ENCODE results near the gene PLEKHH1. TPM values are rescaled to one million over a fixed set of nuclear protein-coding genes. Genes with fewer than 3 reads are reported as not detected.
A peak's percentile ranks its signal among the peaks of the same experiment; 100 is the strongest.

The PLEKHH1 gene
- total and polyA plus RNA-seq, 9 of the 15 experiments (the other 6 are each of a cell fraction or from before 2014, with no cell fraction given): 0.76 to 5.9 (median 2.9) TPM

DNA sequence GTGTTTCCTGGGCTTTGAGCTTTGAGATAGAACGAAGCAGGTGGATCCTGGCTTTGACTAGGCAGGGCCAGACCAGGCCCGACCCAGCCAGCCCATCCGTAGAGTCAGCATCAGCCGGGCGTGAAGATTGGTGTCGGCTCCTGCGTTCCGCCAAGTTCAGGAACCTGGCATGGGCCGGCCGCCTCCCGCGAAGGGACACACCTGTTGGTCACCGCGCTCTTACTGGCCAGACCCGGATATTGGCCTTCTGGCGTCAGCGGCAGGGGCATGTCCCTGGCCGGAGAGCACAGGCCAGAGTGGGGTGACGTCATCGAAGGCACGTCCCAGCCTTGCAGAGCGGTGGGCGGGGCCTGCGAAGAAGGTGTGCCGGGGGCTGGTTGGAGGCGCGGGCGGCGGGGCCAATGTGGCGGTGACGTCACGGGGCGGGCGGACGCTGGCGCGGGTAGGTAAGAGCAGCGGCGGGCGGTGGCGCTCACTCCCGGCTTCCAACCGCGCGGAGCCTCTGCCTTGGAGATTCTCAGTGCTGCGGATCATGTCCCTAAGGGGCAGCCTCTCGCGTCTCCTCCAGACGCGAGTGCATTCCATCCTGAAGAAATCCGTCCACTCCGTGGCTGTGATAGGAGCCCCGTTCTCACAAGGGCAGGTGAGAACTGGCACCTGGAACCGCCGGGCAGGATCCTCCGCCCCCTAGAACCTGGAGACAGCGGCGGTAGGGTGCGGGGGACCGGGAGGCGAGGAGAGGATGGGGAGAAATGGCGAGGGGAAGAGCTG lies 86.5 kb downstream of the PLEKHH1 start, which contains the start of gene ARG2 (continued):
- no peak for TF ChIP-seq ASH1L (IDR thresholded peaks at IDR 0.05; ENCODE audit: borderline replicate concordance, low read depth, partially characterized antibody)
- TF ChIP-seq ZBTB17 (CRISPR knock-in tag; IDR thresholded peaks at IDR 0.05): 0 out of 2 replicates have a peak, but pooled peaks have one; percentile 48
- TF ChIP-seq BRCA1 (IDR thresholded peaks at IDR 0.05): no peak
- no peak for TF ChIP-seq BRCA1 (CRISPR knock-in tag; IDR thresholded peaks at IDR 0.05)
- no peak for TF ChIP-seq SMAD3 (CRISPR knock-in tag; conservative IDR thresholded peaks at IDR 0.05)
- TF ChIP-seq FOSL1 (tag; conservative IDR thresholded peaks at IDR 0.05): peak; percentile 73
- TF ChIP-seq ERF (CRISPR knock-in tag; IDR thresholded peaks at IDR 0.05): no peak
- TF ChIP-seq FOXA3 (CRISPR knock-in tag; conservative IDR thresholded peaks at IDR 0.05 in 1 of 2, IDR thresholded peaks at IDR 0.05 in 1 of 2): no peak
- TF ChIP-seq, protein P1, sequence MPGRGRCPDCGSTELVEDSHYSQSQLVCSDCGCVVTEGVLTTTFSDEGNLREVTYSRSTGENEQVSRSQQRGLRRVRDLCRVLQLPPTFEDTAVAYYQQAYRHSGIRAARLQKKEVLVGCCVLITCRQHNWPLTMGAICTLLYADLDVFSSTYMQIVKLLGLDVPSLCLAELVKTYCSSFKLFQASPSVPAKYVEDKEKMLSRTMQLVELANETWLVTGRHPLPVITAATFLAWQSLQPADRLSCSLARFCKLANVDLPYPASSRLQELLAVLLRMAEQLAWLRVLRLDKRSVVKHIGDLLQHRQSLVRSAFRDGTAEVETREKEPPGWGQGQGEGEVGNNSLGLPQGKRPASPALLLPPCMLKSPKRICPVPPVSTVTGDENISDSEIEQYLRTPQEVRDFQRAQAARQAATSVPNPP (IDR thresholded peaks at IDR 0.05; ENCODE audit: borderline replicate concordance, insufficient read depth, insufficient read length): no peak
- TF ChIP-seq WHSC1 (IDR thresholded peaks at IDR 0.05; ENCODE audit: low read length): no peak
- TF ChIP-seq, protein P2, sequence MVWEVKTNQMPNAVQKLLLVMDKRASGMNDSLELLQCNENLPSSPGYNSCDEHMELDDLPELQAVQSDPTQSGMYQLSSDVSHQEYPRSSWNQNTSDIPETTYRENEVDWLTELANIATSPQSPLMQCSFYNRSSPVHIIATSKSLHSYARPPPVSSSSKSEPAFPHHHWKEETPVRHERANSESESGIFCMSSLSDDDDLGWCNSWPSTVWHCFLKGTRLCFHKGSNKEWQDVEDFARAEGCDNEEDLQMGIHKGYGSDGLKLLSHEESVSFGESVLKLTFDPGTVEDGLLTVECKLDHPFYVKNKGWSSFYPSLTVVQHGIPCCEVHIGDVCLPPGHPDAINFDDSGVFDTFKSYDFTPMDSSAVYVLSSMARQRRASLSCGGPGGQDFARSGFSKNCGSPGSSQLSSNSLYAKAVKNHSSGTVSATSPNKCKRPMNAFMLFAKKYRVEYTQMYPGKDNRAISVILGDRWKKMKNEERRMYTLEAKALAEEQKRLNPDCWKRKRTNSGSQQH (CRISPR knock-in tag; IDR thresholded peaks at IDR 0.05): no peak
- TF ChIP-seq RCOR1 (IDR thresholded peaks at IDR 0.05; ENCODE audit: borderline replicate concordance in 1 of 2, low read depth in 2 of 2, low read length in 2 of 2): no peak
- no peak for TF ChIP-seq CBFA2T3 (IDR thresholded peaks at IDR 0.05)
- TF ChIP-seq HDAC8 (tag; IDR thresholded peaks at IDR 0.05): no peak
- TF ChIP-seq TEAD1 (CRISPR knock-in tag; IDR thresholded peaks at IDR 0.05): no peak
- TF ChIP-seq MCM2 (IDR thresholded peaks at IDR 0.05; ENCODE audit: low read depth): no peak
- TF ChIP-seq, protein P3, sequence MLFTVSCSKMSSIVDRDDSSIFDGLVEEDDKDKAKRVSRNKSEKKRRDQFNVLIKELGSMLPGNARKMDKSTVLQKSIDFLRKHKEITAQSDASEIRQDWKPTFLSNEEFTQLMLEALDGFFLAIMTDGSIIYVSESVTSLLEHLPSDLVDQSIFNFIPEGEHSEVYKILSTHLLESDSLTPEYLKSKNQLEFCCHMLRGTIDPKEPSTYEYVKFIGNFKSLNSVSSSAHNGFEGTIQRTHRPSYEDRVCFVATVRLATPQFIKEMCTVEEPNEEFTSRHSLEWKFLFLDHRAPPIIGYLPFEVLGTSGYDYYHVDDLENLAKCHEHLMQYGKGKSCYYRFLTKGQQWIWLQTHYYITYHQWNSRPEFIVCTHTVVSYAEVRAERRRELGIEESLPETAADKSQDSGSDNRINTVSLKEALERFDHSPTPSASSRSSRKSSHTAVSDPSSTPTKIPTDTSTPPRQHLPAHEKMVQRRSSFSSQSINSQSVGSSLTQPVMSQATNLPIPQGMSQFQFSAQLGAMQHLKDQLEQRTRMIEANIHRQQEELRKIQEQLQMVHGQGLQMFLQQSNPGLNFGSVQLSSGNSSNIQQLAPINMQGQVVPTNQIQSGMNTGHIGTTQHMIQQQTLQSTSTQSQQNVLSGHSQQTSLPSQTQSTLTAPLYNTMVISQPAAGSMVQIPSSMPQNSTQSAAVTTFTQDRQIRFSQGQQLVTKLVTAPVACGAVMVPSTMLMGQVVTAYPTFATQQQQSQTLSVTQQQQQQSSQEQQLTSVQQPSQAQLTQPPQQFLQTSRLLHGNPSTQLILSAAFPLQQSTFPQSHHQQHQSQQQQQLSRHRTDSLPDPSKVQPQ (CRISPR knock-in tag; IDR thresholded peaks at IDR 0.05; ENCODE audit: borderline replicate concordance): no peak
- no peak for TF ChIP-seq ZBED1 (IDR thresholded peaks at IDR 0.05)
- TF ChIP-seq, protein P4, sequence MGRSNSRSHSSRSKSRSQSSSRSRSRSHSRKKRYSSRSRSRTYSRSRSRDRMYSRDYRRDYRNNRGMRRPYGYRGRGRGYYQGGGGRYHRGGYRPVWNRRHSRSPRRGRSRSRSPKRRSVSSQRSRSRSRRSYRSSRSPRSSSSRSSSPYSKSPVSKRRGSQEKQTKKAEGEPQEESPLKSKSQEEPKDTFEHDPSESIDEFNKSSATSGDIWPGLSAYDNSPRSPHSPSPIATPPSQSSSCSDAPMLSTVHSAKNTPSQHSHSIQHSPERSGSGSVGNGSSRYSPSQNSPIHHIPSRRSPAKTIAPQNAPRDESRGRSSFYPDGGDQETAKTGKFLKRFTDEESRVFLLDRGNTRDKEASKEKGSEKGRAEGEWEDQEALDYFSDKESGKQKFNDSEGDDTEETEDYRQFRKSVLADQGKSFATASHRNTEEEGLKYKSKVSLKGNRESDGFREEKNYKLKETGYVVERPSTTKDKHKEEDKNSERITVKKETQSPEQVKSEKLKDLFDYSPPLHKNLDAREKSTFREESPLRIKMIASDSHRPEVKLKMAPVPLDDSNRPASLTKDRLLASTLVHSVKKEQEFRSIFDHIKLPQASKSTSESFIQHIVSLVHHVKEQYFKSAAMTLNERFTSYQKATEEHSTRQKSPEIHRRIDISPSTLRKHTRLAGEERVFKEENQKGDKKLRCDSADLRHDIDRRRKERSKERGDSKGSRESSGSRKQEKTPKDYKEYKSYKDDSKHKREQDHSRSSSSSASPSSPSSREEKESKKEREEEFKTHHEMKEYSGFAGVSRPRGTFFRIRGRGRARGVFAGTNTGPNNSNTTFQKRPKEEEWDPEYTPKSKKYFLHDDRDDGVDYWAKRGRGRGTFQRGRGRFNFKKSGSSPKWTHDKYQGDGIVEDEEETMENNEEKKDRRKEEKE (IDR thresholded peaks at IDR 0.05; ENCODE audit: borderline replicate concordance in 1 of 2, control insufficient read depth in 1 of 2, low read depth in 2 of 2, low read length in 1 of 2): no peak
- no peak for TF ChIP-seq STAG1 (CRISPR knock-in tag; IDR thresholded peaks at IDR 0.05; ENCODE audit: borderline replicate concordance)

All from K562 (cell line).